BE2C (cell line): ENCODE data around the gene SSBP4.

Experiments
- DNase-seq: peaks from one replicate; pipeline ENCODE4 v3.0.0-alpha.2; 2020
- H3K27me3 ChIP-seq: fragments of 250-450 bp; sonication (Bioruptor Pico); 2 replicates; pipeline ENCODE4 v1.5.1; 2020; ENCODE audit warnings: mild to moderate bottlenecking
- H3K36me3 ChIP-seq: fragments of 250-450 bp; sonication (Bioruptor Pico); 2 replicates; pipeline ENCODE4 v1.5.1; 2020; ENCODE audit warnings: mild to moderate bottlenecking
- H3K4me1 ChIP-seq: fragments of 250-450 bp; sonication (Bioruptor Pico); 2 replicates; pipeline ENCODE4 v1.5.1; 2020
- H3K4me3 ChIP-seq: 2 replicates; pipeline ENCODE4 v1.5.1; 2011; ENCODE audit warnings: low read depth, low read length
- H3K9me3 ChIP-seq: fragments of 250-450 bp; sonication (Bioruptor Pico); 2 replicates; pipeline ENCODE4 v1.5.1; 2020
- CTCF ChIP-seq: IDR thresholded peaks from 2 replicates; pipeline ENCODE4 v1.5.1; 2012; ENCODE audit warnings: mild to moderate bottlenecking, low read depth, low read length

Gene SSBP4

GRCh38 chr19:18441804-18442788 is 22.9 kb downstream of the SSBP4 start:
- no peaks in the 10 kb centered on the region for H3K9me3 ChIP-seq
- H3K27me3 ChIP-seq, result no peaks in the 10 kb centered on the region
- H3K4me1 ChIP-seq, result no peaks in the 10 kb centered on the region
- H3K4me3 ChIP-seq, result no peak overlapping the region
- no peak for TF ChIP-seq CTCF
- H3K36me3 ChIP-seq, result peaks cover 18% of the 10 kb centered on the region
- DNase-seq, result no peak

DNA sequence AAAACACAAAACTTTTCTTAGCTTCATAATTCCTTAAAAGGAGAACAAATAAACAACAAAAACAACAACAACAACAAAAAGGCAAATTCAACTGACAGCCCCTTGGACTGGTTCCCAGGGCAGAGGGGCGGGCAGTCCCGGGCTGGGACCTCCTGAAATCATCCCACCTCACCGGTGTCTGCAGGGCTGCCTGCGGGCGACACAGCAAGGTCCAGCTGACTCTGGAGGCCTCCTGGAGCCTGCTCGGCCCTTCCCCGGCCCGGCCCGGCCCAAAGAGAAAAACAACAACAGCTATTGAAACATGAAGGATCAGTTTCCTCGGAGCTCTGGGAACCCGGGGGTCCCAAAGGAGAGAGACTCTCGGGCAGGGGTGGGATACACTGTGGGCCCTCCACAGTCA is 23.7 kb downstream of the SSBP4 start:
- peaks cover 18% of the 10 kb centered on the region for H3K36me3 ChIP-seq
- no peak for TF ChIP-seq CTCF
- H3K27me3 ChIP-seq, result no peaks in the 10 kb centered on the region
- H3K4me1 ChIP-seq, result no peaks in the 10 kb centered on the region
- no peak for DNase-seq
- no peaks in the 10 kb centered on the region for H3K9me3 ChIP-seq
- no peak overlapping the region for H3K4me3 ChIP-seq

GRCh38 chr19:18443406-18443805 is 24.2 kb downstream of the SSBP4 start:
- Histone ChIP-seq H3K9me3 (no peaks in the 10 kb centered on the region), H3K36me3 (peaks cover 18% of the 10 kb centered on the region), H3K27me3 (no peaks in the 10 kb centered on the region), H3K4me1 (no peaks in the 10 kb centered on the region), H3K4me3 (no peak overlapping the region)
- DNase-seq, result no peak
- TF ChIP-seq CTCF, result no peak

DNA sequence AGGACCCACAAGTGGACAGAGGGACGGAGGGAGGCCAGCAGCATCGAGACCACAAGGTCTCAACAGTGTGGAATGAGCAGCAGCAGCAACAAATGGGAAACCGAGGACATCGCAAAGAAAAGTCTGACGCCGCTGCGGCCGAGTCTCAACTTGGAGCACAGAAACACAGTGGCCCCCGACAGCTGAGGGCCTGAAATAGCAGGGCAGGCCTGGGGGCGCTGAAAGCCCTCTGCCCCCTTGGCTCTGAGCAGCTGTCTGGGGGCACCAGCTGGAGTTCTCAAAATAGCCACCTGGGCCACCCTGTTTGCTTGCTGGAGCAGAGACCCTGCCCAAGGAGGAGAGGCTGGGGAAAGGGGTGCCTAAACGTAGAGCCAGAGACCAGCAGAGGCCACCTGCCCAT is 24.6 kb downstream of the SSBP4 start:
- no peaks in the 10 kb centered on the region for H3K4me1 ChIP-seq
- no peaks in the 10 kb centered on the region for H3K9me3 ChIP-seq
- DNase-seq, result no peak
- H3K36me3 ChIP-seq, result peaks cover 18% of the 10 kb centered on the region
- H3K4me3 ChIP-seq, result no peak overlapping the region
- TF ChIP-seq CTCF, result no peak
- H3K27me3 ChIP-seq, result no peaks in the 10 kb centered on the region

- no peak overlapping the region for H3K4me3 ChIP-seq
- no peaks in the 10 kb centered on the region for H3K9me3 ChIP-seq
- H3K27me3 ChIP-seq, result no peaks in the 10 kb centered on the region
- H3K4me1 ChIP-seq, result no peaks in the 10 kb centered on the region
- peaks cover 25% of the 10 kb centered on the region for H3K36me3 ChIP-seq
- no peak for TF ChIP-seq CTCF
- DNase-seq, result no peak
Measured at GRCh38 chr19:18444513-18444912, 25.3 kb downstream of the SSBP4 start.

DNA sequence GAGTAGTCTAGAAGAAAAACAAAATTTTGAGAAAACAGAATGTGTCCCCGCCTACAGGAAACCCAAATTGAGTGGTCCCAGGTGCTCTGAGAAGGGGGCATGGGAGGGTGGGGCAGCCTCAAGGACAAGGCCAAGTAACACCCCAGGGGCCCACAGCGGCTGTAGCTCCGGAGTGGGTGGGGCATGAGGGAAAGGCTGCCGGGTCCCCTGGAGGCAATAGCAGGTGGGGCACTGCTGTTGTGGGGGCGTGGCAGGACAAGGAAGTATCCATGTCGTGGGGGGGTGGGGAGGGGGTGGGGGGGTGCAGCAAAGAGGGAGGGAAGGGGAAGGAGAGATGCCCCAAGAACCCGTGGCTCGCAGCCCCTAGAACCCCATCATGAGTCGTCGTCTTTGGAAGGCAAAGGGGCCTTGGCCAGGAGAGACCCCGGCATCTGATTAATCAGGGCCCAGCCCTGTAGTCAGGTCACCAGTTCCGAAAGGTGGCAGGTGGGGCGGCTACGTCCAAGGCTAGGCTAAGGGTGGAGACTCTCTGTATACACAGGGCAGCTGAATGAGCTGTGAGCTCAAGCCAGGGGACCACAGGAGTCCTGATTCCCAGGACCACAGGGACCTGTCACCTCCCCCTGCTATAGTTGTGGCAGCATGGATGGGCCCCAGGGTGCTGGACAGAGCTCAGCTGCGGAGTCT is 26.2 kb downstream of the SSBP4 start:
- Histone ChIP-seq H3K4me1 (no peaks in the 10 kb centered on the region), H3K36me3 (peaks cover 34% of the 10 kb centered on the region), H3K4me3 (no peak overlapping the region), H3K27me3 (no peaks in the 10 kb centered on the region), H3K9me3 (no peaks in the 10 kb centered on the region)
- TF ChIP-seq CTCF, result no peak
- DNase-seq, result no peak
